ENCODE data around the gene TEX44.

TEX44 gene

DNA sequence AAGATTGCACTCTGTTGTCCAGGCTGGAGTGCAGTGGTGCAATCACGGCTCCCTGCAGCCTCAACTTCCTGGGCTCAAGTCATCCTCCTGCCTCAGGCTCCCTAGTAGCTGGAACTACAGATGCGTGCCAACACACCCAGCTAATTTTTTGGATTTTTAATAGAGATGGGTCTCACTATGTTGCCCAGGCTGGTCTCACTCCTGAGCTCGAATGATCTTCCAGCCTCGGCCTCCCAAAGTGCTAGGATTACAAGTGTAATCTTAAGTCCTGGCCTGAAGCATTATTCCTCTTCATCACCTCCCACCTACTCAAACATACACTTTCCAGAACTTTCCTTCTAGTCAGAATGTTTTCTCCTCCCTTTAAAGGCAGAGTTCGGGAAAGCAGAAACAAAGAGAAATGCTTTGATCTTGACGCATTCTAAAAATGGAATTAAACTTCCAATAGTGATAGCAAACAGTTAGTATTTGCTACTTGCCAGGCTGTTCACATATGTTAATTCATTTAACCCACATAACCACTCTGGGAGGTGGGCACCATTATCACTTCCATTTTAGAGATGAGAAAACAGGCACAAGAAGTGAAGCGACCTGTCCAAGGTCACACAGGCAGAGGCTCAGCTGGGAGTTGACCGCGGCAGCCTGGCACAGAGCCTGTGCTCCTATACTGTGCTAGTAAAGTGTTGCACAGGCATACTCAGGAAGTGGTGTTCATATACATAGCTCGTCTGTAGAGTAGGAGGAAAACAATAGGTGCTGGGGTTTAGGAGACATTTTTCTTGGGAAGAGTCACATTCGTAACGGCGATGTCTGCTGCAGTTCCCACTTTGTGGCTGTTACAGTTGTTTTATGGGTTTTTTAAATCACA, 24.6 kb downstream of the TEX44 start:
- in situ Hi-C loops (cut with MboI; ENCODE audit: low sequenced_read_pairs) = loop anchor here (10.0 kb wide), 1 partner anchor 168 kb away; the partner anchor contains the start of genes COPS7B and PDE6D
- no peak overlapping the region for H3K4me3 ChIP-seq
- no peak for DNase-seq (ENCODE audit: low spot score in 2 of 2)
- H3K27me3 ChIP-seq (ENCODE audit: low read depth) = no peaks in the 10 kb centered on the region
- peaks cover 33% of the 10 kb centered on the region for H3K4me1 ChIP-seq
- H3K9me3 ChIP-seq = no peaks in the 10 kb centered on the region
- H3K36me3 ChIP-seq (replicated peaks) = no peaks in the 10 kb centered on the region

GRCh38 chr2:231621051-231621879, 28.6 kb downstream of the TEX44 start:
- no peaks in the 10 kb centered on the region for H3K9me3 ChIP-seq
- DNase-seq (ENCODE audit: low spot score in 2 of 2) = peak in 1 of 2 experiments; percentile 64
- in situ Hi-C loops (cut with MboI; ENCODE audit: low sequenced_read_pairs) = no loop called here
- no peaks in the 10 kb centered on the region for H3K27me3 ChIP-seq (ENCODE audit: low read depth)
- H3K4me1 ChIP-seq = peaks cover 9% of the 10 kb centered on the region
- no peaks in the 10 kb centered on the region for H3K36me3 ChIP-seq (replicated peaks)
- H3K4me3 ChIP-seq = no peak overlapping the region

DNA sequence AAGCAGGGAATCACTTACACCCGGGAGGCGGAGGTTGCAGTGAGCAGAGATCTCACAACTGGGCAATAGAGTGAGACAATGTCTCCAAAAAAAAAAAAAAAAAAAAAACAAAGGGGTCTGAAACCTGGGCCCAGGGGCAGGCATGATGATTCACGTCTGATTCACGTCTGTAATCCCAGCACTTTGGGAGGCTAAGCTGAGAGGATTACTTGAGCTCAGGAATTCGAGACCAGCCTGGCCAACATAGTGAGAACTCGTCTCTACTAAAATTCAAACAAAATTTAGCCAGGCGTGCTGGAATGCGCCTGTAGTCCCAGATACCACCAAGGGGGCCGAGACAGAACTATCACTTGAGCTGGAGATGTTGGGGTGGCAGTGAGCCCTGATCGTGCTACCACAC, 30.3 kb downstream of the TEX44 start:
- no peaks in the 10 kb centered on the region for H3K9me3 ChIP-seq
- in situ Hi-C loops (cut with MboI; ENCODE audit: low sequenced_read_pairs) = no loop called here
- no peak for DNase-seq (ENCODE audit: low spot score in 2 of 2)
- no peaks in the 10 kb centered on the region for H3K36me3 ChIP-seq (replicated peaks)
- no peak overlapping the region for H3K4me3 ChIP-seq
- no peaks in the 10 kb centered on the region for H3K27me3 ChIP-seq (ENCODE audit: low read depth)
- H3K4me1 ChIP-seq = peaks cover 9% of the 10 kb centered on the region

DNA sequence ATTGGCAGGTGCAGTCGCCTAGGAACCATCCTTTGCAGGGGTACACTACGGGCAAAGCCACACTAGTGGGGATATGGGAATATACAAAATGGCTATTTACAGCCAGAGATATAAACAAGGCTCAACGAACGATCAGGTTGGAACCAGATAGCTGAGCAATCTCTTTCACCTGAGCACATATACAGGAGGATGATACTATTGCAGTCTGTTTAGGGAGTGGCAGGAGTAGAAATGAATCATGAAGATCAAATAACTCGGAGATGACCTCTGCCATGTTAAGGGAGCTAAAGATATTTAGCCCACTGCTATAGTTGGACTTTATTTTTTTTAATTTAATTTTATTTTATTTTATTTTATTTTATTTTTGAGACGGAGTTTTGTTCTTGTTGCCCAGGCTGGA, 33.8 kb downstream of the TEX44 start:
- no peak overlapping the region for H3K4me3 ChIP-seq
- no peaks in the 10 kb centered on the region for H3K27me3 ChIP-seq (ENCODE audit: low read depth)
- no peak for DNase-seq (ENCODE audit: low spot score in 2 of 2)
- no peaks in the 10 kb centered on the region for H3K9me3 ChIP-seq
- H3K36me3 ChIP-seq (replicated peaks) = no peaks in the 10 kb centered on the region
- in situ Hi-C loops (cut with MboI; ENCODE audit: low sequenced_read_pairs) = no loop called here
- no peaks in the 10 kb centered on the region; the same call in none of the 2 replicates for H3K4me1 ChIP-seq

DNA sequence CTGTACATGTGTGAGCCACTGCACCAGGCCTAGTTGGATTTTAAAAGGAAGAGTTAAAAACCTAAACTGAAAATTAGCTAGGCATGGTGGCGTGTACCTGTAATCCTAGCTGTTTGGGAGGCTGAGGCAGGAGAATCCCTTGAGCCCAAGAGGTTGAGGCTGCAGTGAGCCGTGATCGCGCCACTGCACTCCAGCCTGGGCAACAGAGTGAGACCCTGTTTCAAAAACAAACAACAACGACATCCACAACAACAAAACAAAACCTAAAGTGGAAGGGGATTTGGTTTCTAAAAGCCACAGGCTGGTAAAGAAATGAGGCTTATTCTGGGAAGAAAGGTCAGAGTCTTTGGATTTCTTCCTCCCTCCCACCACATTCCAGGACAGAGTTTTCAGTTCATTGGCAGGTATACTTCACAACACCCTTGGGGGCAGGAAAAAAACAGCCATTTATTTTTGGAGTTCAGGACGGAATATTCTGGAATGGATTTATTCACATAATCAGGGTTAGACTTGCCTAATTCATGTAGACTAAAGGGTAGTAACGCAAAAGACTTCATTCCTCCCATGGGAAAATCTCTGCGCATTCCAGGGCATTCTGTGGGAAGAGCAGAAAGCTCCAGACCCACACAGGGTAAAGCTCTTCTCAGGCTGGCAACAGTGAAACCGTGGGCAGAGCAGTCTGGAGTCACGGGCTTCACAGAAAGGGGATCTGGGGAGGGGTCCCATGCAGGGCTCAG, 34.9 kb downstream of the TEX44 start:
- no peak for DNase-seq (ENCODE audit: low spot score in 2 of 2)
- in situ Hi-C loops (cut with MboI; ENCODE audit: low sequenced_read_pairs) = no loop called here
- no peaks in the 10 kb centered on the region; the same call in 1 of the 2 replicates for H3K4me1 ChIP-seq
- H3K27me3 ChIP-seq (ENCODE audit: low read depth) = no peaks in the 10 kb centered on the region
- H3K4me3 ChIP-seq = no peak overlapping the region
- H3K9me3 ChIP-seq = no peaks in the 10 kb centered on the region
- H3K36me3 ChIP-seq (replicated peaks) = no peaks in the 10 kb centered on the region

- Histone ChIP-seq H3K9me3 (no peaks in the 10 kb centered on the region), H3K4me3 (no peak overlapping the region)
Measured at GRCh38 chr2:231632559-231633142, 40.0 kb downstream of the TEX44 start.

DNA sequence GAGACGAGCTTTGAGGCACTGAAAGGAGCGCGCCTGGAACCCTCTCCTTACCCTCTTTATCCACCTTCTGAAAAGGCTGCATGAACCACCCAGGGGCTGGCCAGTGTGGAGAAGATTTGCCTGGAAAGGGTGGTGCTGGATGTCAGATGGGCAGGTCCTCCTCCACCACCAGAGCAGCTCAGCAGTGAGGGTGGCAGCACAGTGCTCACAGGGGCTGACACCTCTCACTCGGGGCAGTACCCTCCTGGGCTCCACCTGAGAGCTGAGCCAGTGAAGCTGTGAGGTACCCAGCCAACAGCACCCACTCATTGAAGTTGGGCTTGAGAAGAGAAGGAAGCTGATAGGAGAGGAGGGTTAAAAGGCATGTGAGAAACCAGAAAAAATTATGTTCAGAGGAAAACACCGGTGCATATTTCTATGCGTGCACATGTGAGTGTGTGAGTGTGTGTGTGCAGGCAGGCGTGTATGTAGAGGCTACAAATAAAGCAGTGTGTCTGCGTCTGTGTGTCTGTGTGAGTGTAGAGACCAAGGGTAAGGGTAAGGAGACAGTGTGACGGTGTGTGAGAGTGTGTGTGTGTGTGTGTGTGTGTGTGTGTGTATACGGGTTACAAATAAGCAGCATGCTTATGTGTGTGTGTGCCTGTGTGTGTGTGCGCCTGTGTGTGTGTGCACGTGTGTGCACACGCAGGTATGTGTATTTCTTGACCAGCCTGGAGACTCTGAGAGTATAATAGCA, 40.7 kb downstream of the TEX44 start:
- no peaks in the 10 kb centered on the region for H3K36me3 ChIP-seq (replicated peaks)
- no peaks in the 10 kb centered on the region for H3K4me1 ChIP-seq
- in situ Hi-C loops (cut with MboI; ENCODE audit: low sequenced_read_pairs) = no loop called here
- no peak for DNase-seq (ENCODE audit: low spot score in 2 of 2)
- H3K27me3 ChIP-seq (ENCODE audit: low read depth) = no peaks in the 10 kb centered on the region
- no peak overlapping the region for H3K4me3 ChIP-seq
- H3K9me3 ChIP-seq = no peaks in the 10 kb centered on the region

More at GRCh38 chr2:231632559-231633142, 40.0 kb downstream of the TEX44 start:
- H3K27me3 ChIP-seq (ENCODE audit: low read depth) = no peaks in the 10 kb centered on the region
- DNase-seq (ENCODE audit: low spot score in 2 of 2) = no peak
- no peaks in the 10 kb centered on the region for H3K36me3 ChIP-seq (replicated peaks)
- in situ Hi-C loops (cut with MboI; ENCODE audit: low sequenced_read_pairs) = no loop called here
- no peaks in the 10 kb centered on the region; the same call in 1 of the 2 replicates for H3K4me1 ChIP-seq

DNA sequence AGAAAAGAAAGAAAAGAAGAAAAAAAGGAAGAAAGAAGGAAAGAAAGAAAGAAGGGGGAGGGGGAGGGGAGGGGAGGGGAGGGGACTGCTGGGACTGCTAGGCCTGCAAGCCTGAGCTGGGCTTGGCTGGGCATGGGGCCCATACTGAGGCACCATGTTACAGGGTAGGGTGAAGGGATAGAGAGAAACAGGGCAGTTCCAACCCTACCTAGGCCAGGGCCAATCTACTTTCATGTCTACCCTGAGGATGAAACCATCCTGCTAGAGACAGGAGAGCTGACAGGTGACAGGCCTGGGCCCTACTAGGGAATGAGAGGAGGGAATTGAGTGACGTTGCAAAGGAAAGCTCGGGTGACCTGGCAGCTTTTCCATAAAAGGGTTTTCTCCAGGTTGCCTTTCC, 41.7 kb downstream of the TEX44 start:
- no peak for DNase-seq (ENCODE audit: low spot score in 2 of 2)
- Histone ChIP-seq H3K27me3 (ENCODE audit: low read depth) (no peaks in the 10 kb centered on the region), H3K9me3 (no peaks in the 10 kb centered on the region), H3K36me3 (replicated peaks) (no peaks in the 10 kb centered on the region), H3K4me1 (no peaks in the 10 kb centered on the region), H3K4me3 (no peak overlapping the region)
- in situ Hi-C loops (cut with MboI; ENCODE audit: low sequenced_read_pairs) = no loop called here

DNA sequence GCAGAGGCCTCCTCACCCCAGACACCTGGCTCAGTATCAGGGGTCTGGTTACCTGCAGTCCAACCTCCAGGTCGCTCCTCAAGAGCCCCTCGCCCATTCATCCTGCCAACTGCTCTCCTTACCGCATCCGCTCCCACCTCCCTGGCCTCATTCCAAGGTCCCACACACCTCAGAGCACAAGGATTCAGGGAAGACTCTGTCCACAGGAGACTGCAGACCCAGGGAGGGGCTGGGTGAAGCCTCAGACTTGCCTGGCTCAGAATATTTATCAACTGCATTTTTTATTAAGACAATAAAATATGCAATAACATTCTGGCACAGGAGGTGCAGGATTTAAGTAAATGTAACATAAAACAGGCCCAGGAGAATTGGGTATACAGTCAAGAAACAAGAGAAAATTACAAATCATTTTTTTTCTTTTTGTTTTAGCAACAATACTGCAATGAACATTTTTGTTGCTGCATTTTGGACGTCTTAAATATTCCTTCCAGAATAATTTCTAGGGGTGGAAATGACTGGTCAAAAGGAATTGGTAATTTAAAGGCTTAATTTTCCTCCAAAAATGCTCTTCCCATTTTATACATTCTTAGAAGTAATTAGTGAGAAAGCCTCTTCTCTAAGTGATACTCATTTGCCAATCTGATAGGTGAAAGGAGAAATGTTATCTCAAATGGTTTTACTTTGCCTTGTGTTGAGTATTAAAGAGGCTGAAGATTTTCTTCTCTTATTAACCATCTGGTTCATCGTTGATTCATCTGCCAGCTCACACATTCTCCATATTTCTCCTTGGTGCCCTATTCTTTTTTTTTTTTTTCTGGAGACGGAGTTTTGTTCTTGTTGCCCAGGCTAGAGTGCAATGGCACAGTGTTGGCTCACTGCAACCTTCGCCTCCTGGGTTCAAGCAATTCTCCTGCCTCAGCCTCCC, 42.5 kb downstream of the TEX44 start:
- in situ Hi-C loops (cut with MboI; ENCODE audit: low sequenced_read_pairs) = no loop called here
- DNase-seq (ENCODE audit: low spot score in 2 of 2) = no peak
- Histone ChIP-seq H3K9me3 (no peaks in the 10 kb centered on the region), H3K4me3 (no peak overlapping the region), H3K4me1 (no peaks in the 10 kb centered on the region), H3K36me3 (replicated peaks) (no peaks in the 10 kb centered on the region), H3K27me3 (ENCODE audit: low read depth) (no peaks in the 10 kb centered on the region)

- no peak for DNase-seq (ENCODE audit: low spot score in 2 of 2)
- peaks cover 10% of the 10 kb centered on the region for H3K4me1 ChIP-seq
- in situ Hi-C loops (cut with MboI; ENCODE audit: low sequenced_read_pairs) = no loop called here
- H3K9me3 ChIP-seq = no peaks in the 10 kb centered on the region
- no peaks in the 10 kb centered on the region for H3K36me3 ChIP-seq (replicated peaks)
- no peak overlapping the region for H3K4me3 ChIP-seq
- no peaks in the 10 kb centered on the region for H3K27me3 ChIP-seq (ENCODE audit: low read depth)
Measured at GRCh38 chr2:231640241-231640640, 47.6 kb downstream of the TEX44 start.

- no peaks in the 10 kb centered on the region for H3K27me3 ChIP-seq (ENCODE audit: low read depth)
- H3K4me1 ChIP-seq = peaks cover 10% of the 10 kb centered on the region
- in situ Hi-C loops (cut with MboI; ENCODE audit: low sequenced_read_pairs) = no loop called here
- no peaks in the 10 kb centered on the region for H3K9me3 ChIP-seq
- H3K36me3 ChIP-seq (replicated peaks) = no peaks in the 10 kb centered on the region
- no peak overlapping the region for H3K4me3 ChIP-seq
- peak in 1 of 2 experiments; percentile 27 for DNase-seq (ENCODE audit: low spot score in 2 of 2)
Measured at GRCh38 chr2:231640641-231641111, 48.0 kb downstream of the TEX44 start.
